Activated CD8-positive, alpha-beta T cell treated with anti-CD3 and anti-CD28 coated beads, Interleukin-2, amount 10 ng/mL, durations not matched to agents 7 days and 5 days (primary cell): Measurements from ENCODE around the gene N4BP2. TPM values are rescaled to one million over a fixed set of nuclear protein-coding genes. Genes with fewer than 3 reads are reported as not detected.

Experiments
- ATAC-seq: fragments of 150-1000 bp; cut with Tn5 transposase; one replicate; pipeline ENCODE4 v1.10.0; 2021; ENCODE audit warnings: moderate library complexity
- CTCF ChIA-PET: fragments of 350-600 bp; sonication (Branson Sonifier 250); formaldehyde crosslinking; loops from one replicate; lab custom pipeline; 2021; ENCODE audit warnings: antibody characterized with exemption; lab: Charles Lee
- POLR2A ChIA-PET: fragments of 350-600 bp; sonication (Branson Sonifier 250); formaldehyde crosslinking; loops from one replicate; lab custom pipeline; 2021; ENCODE audit warnings: antibody characterized with exemption; lab: Charles Lee
- DNase-seq: peaks from one replicate; pipeline ENCODE4 v3.0.0-alpha.2; 2020
- H3K27ac Mint-ChIP-seq: one replicate; pipeline ENCODE4 v1.8.0; 2021; ENCODE audit warnings: mild to moderate bottlenecking, mixed read lengths
- H3K27me3 Mint-ChIP-seq: one replicate; pipeline ENCODE4 v1.8.0; 2021; ENCODE audit warnings: low read depth, mixed read lengths
- H3K36me3 Mint-ChIP-seq: one replicate; pipeline ENCODE4 v1.8.0; 2021; ENCODE audit warnings: low read depth, mixed read lengths
- H3K4me1 Mint-ChIP-seq: one replicate; pipeline ENCODE4 v1.8.0; 2021; ENCODE audit warnings: low read depth, mixed read lengths
- H3K4me3 Mint-ChIP-seq: one replicate; pipeline ENCODE4 v1.8.0; 2021; ENCODE audit warnings: mild to moderate bottlenecking, mixed read lengths
- H3K9me3 Mint-ChIP-seq: one replicate; pipeline ENCODE4 v1.8.0; 2022; ENCODE audit warnings: mixed read lengths; ENCODE audit not compliant: insufficient read depth
- total RNA-seq, 2 experiments: library from RNA; stranded (reverse); gene quantifications; one replicate each; pipeline ENCODE4 v1.2.3, GENCODE V29; 2021

N4BP2 gene
- total RNA-seq, 2 experiments from 2014 or later = 25.1 to 29.0 TPM

- no peaks in the 10 kb centered on the region for H3K9me3 Mint-ChIP-seq
- no peak overlapping the region for H3K27ac Mint-ChIP-seq
- peaks cover 32% of the 10 kb centered on the region for H3K4me1 Mint-ChIP-seq
- CTCF ChIA-PET = no interaction called here
- no peaks in the 10 kb centered on the region for H3K27me3 Mint-ChIP-seq
- POLR2A ChIA-PET = no interaction called here
- no peak overlapping the region for H3K4me3 Mint-ChIP-seq
- no peaks in the 10 kb centered on the region for H3K36me3 Mint-ChIP-seq
- ATAC-seq (no peak), DNase-seq (no peak)
Measured at GRCh38 chr4:40180356-40180755, 123.7 kb downstream of the N4BP2 start.

- H3K36me3 Mint-ChIP-seq = peaks cover 3% of the 10 kb centered on the region
- peaks cover 44% of the 10 kb centered on the region for H3K4me1 Mint-ChIP-seq
- no peaks in the 10 kb centered on the region for H3K9me3 Mint-ChIP-seq
- no peak overlapping the region for H3K27ac Mint-ChIP-seq
- H3K27me3 Mint-ChIP-seq = no peaks in the 10 kb centered on the region
- CTCF ChIA-PET = interaction anchor here (1.0 to 3.5 kb wide), 2 partner anchors 135 to 143 kb away, joined by 3 to 14 read pairs; no protein-coding TSS in a partner anchor
- no peak overlapping the region for H3K4me3 Mint-ChIP-seq
- POLR2A ChIA-PET = interaction anchor here (0.8 kb wide), 2 partner anchors 9 to 17 kb away, joined by 3 to 4 read pairs; no protein-coding TSS in a partner anchor
- ATAC-seq (no peak), DNase-seq (no peak)
Measured at GRCh38 chr4:40182001-40182400, 125.4 kb downstream of the N4BP2 start.

GRCh38 chr4:40182954-40183353 lies 126.3 kb downstream of the N4BP2 start:
- ChIA-PET POLR2A (interaction anchor here (0.5 to 2.0 kb wide), 3 partner anchors 16 to 97 kb away, joined by 3 to 10 read pairs (median 6); no protein-coding TSS in a partner anchor), CTCF (interaction anchor here (1.4 to 3.5 kb wide), 2 partner anchors 127 to 134 kb away, joined by 4 to 14 read pairs; no protein-coding TSS in a partner anchor)
- Mint-ChIP-seq H3K36me3 (peaks cover 3% of the 10 kb centered on the region), H3K9me3 (no peaks in the 10 kb centered on the region), H3K4me1 (peaks cover 50% of the 10 kb centered on the region), H3K27me3 (no peaks in the 10 kb centered on the region), H3K27ac (no peak overlapping the region), H3K4me3 (no peak overlapping the region)
- ATAC-seq = no peak
- no peak for DNase-seq

GRCh38 chr4:40183615-40184411 lies 127.2 kb downstream of the N4BP2 start:
- Mint-ChIP-seq H3K4me3 (peak overlapping the region; percentile 32), H3K27ac (peak overlapping the region; percentile 72), H3K4me1 (peaks cover 51% of the 10 kb centered on the region), H3K36me3 (peaks cover 3% of the 10 kb centered on the region), H3K27me3 (no peaks in the 10 kb centered on the region), H3K9me3 (no peaks in the 10 kb centered on the region)
- POLR2A ChIA-PET = interaction anchor here (0.5 to 3.7 kb wide), 5 partner anchors 11 to 725 kb away, joined by 3 to 22 read pairs (median 6); partner anchors contain the start of gene LIAS
- CTCF ChIA-PET = interaction anchor here (1.4 to 3.5 kb wide), 4 partner anchors 11 to 133 kb away, joined by 3 to 14 read pairs (median 8); partner anchors contain the start of gene N4BP2
- no peak for DNase-seq
- ATAC-seq = peak; percentile 85

GRCh38 chr4:40185830-40186664 lies 129.4 kb downstream of the N4BP2 start:
- Mint-ChIP-seq H3K36me3 (peaks cover 3% of the 10 kb centered on the region), H3K4me1 (peaks cover 63% of the 10 kb centered on the region), H3K27me3 (no peaks in the 10 kb centered on the region), H3K9me3 (no peaks in the 10 kb centered on the region), H3K4me3 (no peak overlapping the region), H3K27ac (no peak overlapping the region)
- POLR2A ChIA-PET = interaction anchor here (0.6 to 16.0 kb wide), 4 partner anchors 9 to 89 kb away, joined by 3 to 517 read pairs (median 13); no protein-coding TSS in a partner anchor
- no peak for ATAC-seq
- no peak for DNase-seq
- CTCF ChIA-PET = interaction anchor here (0.9 to 3.5 kb wide), 6 partner anchors 9 to 131 kb away, joined by 3 to 14 read pairs (median 5); no protein-coding TSS in a partner anchor

GRCh38 chr4:40186665-40187014 lies 130.0 kb downstream of the N4BP2 start:
- peaks cover 3% of the 10 kb centered on the region for H3K36me3 Mint-ChIP-seq
- ChIA-PET CTCF (interaction anchor here (0.9 to 2.1 kb wide), 2 partner anchors 123 to 131 kb away, joined by 3 to 6 read pairs; no protein-coding TSS in a partner anchor), POLR2A (interaction anchor here (3.7 to 16.0 kb wide), 2 partner anchors 8 to 21 kb away, joined by 22 to 517 read pairs; no protein-coding TSS in a partner anchor)
- H3K9me3 Mint-ChIP-seq = no peaks in the 10 kb centered on the region
- no peak for ATAC-seq
- H3K27me3 Mint-ChIP-seq = no peaks in the 10 kb centered on the region
- no peak overlapping the region for H3K27ac Mint-ChIP-seq
- H3K4me3 Mint-ChIP-seq = no peak overlapping the region
- peaks cover 67% of the 10 kb centered on the region for H3K4me1 Mint-ChIP-seq
- no peak for DNase-seq

- POLR2A ChIA-PET = interaction anchor here (16.0 kb wide), 1 partner anchor 20 kb away, joined by 517 read pairs; no protein-coding TSS in a partner anchor
- DNase-seq = no peak
Measured at GRCh38 chr4:40187386-40187906, 130.8 kb downstream of the N4BP2 start.

GRCh38 chr4:40190019-40190418 lies 133.4 kb downstream of the N4BP2 start:
- POLR2A ChIA-PET = interaction anchor here (1.1 to 16.0 kb wide), 3 partner anchors 17 to 35 kb away, joined by 3 to 517 read pairs (median 280); no protein-coding TSS in a partner anchor
- no peak for ATAC-seq

More at GRCh38 chr4:40187386-40187906, 130.8 kb downstream of the N4BP2 start:
- Mint-ChIP-seq H3K4me3 (no peak overlapping the region), H3K36me3 (peaks cover 3% of the 10 kb centered on the region), H3K27me3 (no peaks in the 10 kb centered on the region), H3K9me3 (no peaks in the 10 kb centered on the region), H3K4me1 (peaks cover 68% of the 10 kb centered on the region), H3K27ac (no peak overlapping the region)
- CTCF ChIA-PET = interaction anchor here (0.9 to 2.1 kb wide), 2 partner anchors 122 to 130 kb away, joined by 3 to 6 read pairs; no protein-coding TSS in a partner anchor
- no peak for ATAC-seq

GRCh38 chr4:40190465-40190864 lies 133.8 kb downstream of the N4BP2 start:
- H3K27ac Mint-ChIP-seq = peak overlapping the region; percentile 81
- H3K4me1 Mint-ChIP-seq = peaks cover 76% of the 10 kb centered on the region
- CTCF ChIA-PET = interaction anchor here (1.0 to 11.9 kb wide), 8 partner anchors 9 to 134 kb away, joined by 4 to 149 read pairs (median 9); partner anchors contain the start of gene N4BP2
- no peaks in the 10 kb centered on the region for H3K27me3 Mint-ChIP-seq
- no peaks in the 10 kb centered on the region for H3K9me3 Mint-ChIP-seq
- DNase-seq = no peak
- H3K4me3 Mint-ChIP-seq = peak overlapping the region; percentile 93
- POLR2A ChIA-PET = interaction anchor here (1.0 to 16.0 kb wide), 4 partner anchors 8 to 35 kb away, joined by 3 to 517 read pairs (median 142); no protein-coding TSS in a partner anchor
- H3K36me3 Mint-ChIP-seq = peaks cover 3% of the 10 kb centered on the region
- ATAC-seq = no peak

More at GRCh38 chr4:40190019-40190418, 133.4 kb downstream of the N4BP2 start:
- Mint-ChIP-seq H3K27ac (peak overlapping the region; percentile 81), H3K4me1 (peaks cover 72% of the 10 kb centered on the region), H3K27me3 (no peaks in the 10 kb centered on the region), H3K36me3 (peaks cover 3% of the 10 kb centered on the region), H3K9me3 (no peaks in the 10 kb centered on the region), H3K4me3 (peak overlapping the region; percentile 93)
- CTCF ChIA-PET = interaction anchor here (1.0 to 11.9 kb wide), 7 partner anchors 9 to 134 kb away, joined by 4 to 149 read pairs (median 10); partner anchors contain the start of gene N4BP2
- DNase-seq = no peak
